ENCODE results near the gene JHY. TPM values are rescaled to one million over a fixed set of nuclear protein-coding genes. Genes with fewer than 3 reads are reported as not detected.

The JHY gene
- polyA plus RNA-seq, 1 of the 3 experiments (the other 2 are of a cell fraction), result 2.9 TPM

DNA sequence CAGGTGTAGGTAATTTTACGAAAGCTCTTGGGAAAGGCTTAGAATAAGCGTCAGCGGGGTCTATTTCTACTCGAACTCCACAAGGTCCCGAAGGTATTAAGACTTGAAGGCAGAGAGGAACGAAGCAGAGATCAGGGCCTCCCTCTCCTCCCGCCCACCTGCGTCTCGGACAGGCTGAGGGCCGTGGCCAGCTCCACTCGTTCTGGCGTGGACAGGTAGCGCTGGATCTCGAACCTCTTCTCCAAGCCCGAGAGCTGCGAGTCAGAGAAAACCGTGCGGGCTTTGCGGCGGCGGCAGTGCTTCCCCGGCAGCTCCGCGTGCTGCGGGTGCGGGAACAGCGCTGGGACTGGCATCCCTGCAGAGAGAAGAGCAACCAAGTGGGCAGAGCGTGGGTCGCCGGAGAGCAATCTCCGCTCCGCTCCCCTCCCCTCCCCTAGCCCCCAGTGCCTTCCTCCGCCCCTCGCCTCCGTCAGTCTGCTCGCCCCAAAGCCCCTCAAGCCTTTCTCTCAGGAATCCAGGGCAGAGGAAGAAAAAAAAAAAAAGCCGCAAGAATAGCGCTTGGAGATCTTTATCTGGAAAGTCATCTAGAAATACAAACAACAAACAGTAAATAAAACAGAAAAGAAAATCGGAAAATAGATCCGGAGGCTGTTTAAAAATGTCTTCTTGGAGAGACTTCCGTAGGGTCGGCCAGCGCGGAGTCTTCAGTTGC is 96.7 kb downstream of the JHY start:
- no peaks in the 10 kb centered on the region for H3K36me3 ChIP-seq (replicated peaks in 1 of 2; ENCODE audit: control insufficient read depth in 1 of 2, insufficient read depth in 2 of 2, low read length in 1 of 2)
- no peak overlapping the region for H3K4me3 ChIP-seq (ENCODE audit: low read depth in 2 of 2, low read length in 1 of 2)
- POLR2A ChIA-PET, result no interaction called here
- CTCF ChIA-PET, result interaction anchor here (1.0 kb wide), 2 partner anchors 10 to 43 kb away, joined by 3 read pairs; no protein-coding TSS in a partner anchor
- peaks cover 0 to 6% of the 10 kb centered on the region in 2 experiments; a peak in 1 of 4 replicates for H3K4me1 ChIP-seq (ENCODE audit: control insufficient read depth in 1 of 2, insufficient read depth in 2 of 2, low read depth in 1 of 2, low read length in 1 of 2)
- no peak for DNase-seq
- TF ChIP-seq RAD21 (IDR thresholded peaks at IDR 0.05; ENCODE audit: low read length), result no peak
- TF ChIP-seq RFX5 (IDR thresholded peaks at IDR 0.05; ENCODE audit: low read length), result no peak
- TF ChIP-seq FOXM1 (IDR thresholded peaks at IDR 0.05; ENCODE audit: low read depth), result no peak
- no peak for TF ChIP-seq SMC3 (IDR thresholded peaks at IDR 0.05; ENCODE audit: low read depth, low read length)
- no peak for TF ChIP-seq MAX (IDR thresholded peaks at IDR 0.05; ENCODE audit: low read depth)
- TF ChIP-seq CHD2 (IDR thresholded peaks at IDR 0.05; ENCODE audit: low read length, partially characterized antibody), result no peak
- TF ChIP-seq FOXJ3 (CRISPR knock-in tag; IDR thresholded peaks at IDR 0.05), result no peak
- no peak for TF ChIP-seq PBX3 (IDR thresholded peaks at IDR 0.05)
- no peak for TF ChIP-seq JUND (IDR thresholded peaks at IDR 0.05)
- H2AFZ ChIP-seq (ENCODE audit: low read depth), result no peak overlapping the region
- no peaks in the 10 kb centered on the region for H4K20me1 ChIP-seq (ENCODE audit: insufficient read depth)
- H3K4me2 ChIP-seq, result no peak overlapping the region
- H3K27me3 ChIP-seq (ENCODE audit: insufficient read depth), result peaks cover 41% of the 10 kb centered on the region
- no peaks in the 10 kb centered on the region for H3K79me2 ChIP-seq (ENCODE audit: insufficient read depth)
- 72% methylated on average over 25 of the region's 44 CpGs for WGBS (ENCODE audit: low lambda C conversion rate)
- H3K27ac ChIP-seq (ENCODE audit: low read depth in 2 of 2, low read length in 1 of 2), result no peak overlapping the region
- no peaks in the 10 kb centered on the region for H3K9me2 ChIP-seq
- no peaks in the 10 kb centered on the region for H3K9me3 ChIP-seq
- H3K9ac ChIP-seq, result no peak overlapping the region
- H3F3A ChIP-seq (replicated peaks; ENCODE audit: insufficient read depth), result no peaks in the 10 kb centered on the region

DNA sequence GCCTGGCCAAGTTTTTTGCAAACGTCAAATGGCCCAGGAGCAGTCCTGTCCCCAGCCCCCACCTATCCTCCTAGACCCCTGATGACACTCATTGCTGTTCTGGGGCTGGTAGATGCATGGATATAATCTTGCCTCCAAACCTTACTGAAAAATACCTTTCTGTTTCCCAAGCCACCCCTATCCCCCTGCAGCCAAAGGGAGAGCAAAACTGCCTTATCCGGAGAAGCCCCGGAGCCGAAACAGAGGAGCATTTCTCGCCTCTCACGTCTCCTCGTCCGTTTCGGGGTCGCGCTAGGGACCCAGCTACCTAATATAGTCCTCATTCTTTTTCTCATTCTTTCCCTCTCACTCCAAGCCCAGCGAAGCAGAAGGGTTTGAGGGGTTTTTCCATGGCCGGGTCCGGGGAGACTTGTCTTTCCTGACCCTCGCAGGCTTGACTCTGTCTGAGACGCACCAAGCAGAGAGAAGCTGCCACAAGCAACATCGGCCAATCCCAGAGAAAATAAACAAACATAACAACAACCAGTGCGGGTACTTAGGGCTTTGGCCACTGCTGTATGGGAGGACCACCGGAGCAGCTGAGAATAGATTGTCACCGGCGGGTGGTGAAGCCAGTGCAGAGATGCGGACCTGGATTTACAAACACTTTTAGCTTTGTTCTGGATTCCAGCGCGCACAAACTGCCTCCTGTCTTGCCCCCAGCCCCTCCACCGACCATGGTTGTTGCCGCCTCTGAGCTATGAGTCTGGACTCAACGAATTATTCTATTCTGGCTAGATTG is 97.4 kb downstream of the JHY start:
- whole genome bisulfite sequencing (ENCODE audit: low lambda C conversion rate), result 78% methylated on average over 27 of the region's 27 CpGs
- H3K9me3 ChIP-seq, result no peaks in the 10 kb centered on the region
- no peaks in the 10 kb centered on the region for H3K79me2 ChIP-seq (ENCODE audit: insufficient read depth)
- H3K9me2 ChIP-seq, result no peaks in the 10 kb centered on the region
- no peak overlapping the region for H3K4me3 ChIP-seq (ENCODE audit: low read depth in 2 of 2, low read length in 1 of 2)
- POLR2A ChIA-PET, result no interaction called here
- H2AFZ ChIP-seq (ENCODE audit: low read depth), result no peak overlapping the region
- no peaks in the 10 kb centered on the region for H3K36me3 ChIP-seq (replicated peaks in 1 of 2; ENCODE audit: control insufficient read depth in 1 of 2, insufficient read depth in 2 of 2, low read length in 1 of 2)
- H3K27ac ChIP-seq (ENCODE audit: low read depth in 2 of 2, low read length in 1 of 2), result no peak overlapping the region
- H4K20me1 ChIP-seq (ENCODE audit: insufficient read depth), result no peaks in the 10 kb centered on the region
- no peak overlapping the region for H3K9ac ChIP-seq
- no peak overlapping the region for H3K4me2 ChIP-seq
- H3F3A ChIP-seq (replicated peaks; ENCODE audit: insufficient read depth), result no peaks in the 10 kb centered on the region
- peaks cover 0 to 6% of the 10 kb centered on the region in 2 experiments; a peak in 2 of 4 replicates for H3K4me1 ChIP-seq (ENCODE audit: control insufficient read depth in 1 of 2, insufficient read depth in 2 of 2, low read depth in 1 of 2, low read length in 1 of 2)
- peaks cover 35% of the 10 kb centered on the region for H3K27me3 ChIP-seq (ENCODE audit: insufficient read depth)
- CTCF ChIA-PET, result no interaction called here
- no peak for DNase-seq
- no peak for TF ChIP-seq ZBTB33 (IDR thresholded peaks at IDR 0.05; ENCODE audit: borderline replicate concordance, low read depth)
- TF ChIP-seq FOXJ3 (CRISPR knock-in tag; IDR thresholded peaks at IDR 0.05), result no peak
- TF ChIP-seq TAF1 (IDR thresholded peaks at IDR 0.05; ENCODE audit: borderline replicate concordance, low read depth, low read length), result no peak
- TF ChIP-seq, protein P1, sequence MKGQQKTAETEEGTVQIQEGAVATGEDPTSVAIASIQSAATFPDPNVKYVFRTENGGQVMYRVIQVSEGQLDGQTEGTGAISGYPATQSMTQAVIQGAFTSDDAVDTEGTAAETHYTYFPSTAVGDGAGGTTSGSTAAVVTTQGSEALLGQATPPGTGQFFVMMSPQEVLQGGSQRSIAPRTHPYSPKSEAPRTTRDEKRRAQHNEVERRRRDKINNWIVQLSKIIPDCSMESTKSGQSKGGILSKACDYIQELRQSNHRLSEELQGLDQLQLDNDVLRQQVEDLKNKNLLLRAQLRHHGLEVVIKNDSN (IDR thresholded peaks at IDR 0.05; ENCODE audit: borderline replicate concordance, low read depth), result no peak
- TF ChIP-seq TCF12 (IDR thresholded peaks at IDR 0.05), result no peak
- TF ChIP-seq MEF2A (IDR thresholded peaks at IDR 0.05; ENCODE audit: borderline replicate concordance, low read depth), result no peak
- no peak for TF ChIP-seq GABPA (IDR thresholded peaks at IDR 0.05; ENCODE audit: low read depth)
- TF ChIP-seq, protein P2, sequence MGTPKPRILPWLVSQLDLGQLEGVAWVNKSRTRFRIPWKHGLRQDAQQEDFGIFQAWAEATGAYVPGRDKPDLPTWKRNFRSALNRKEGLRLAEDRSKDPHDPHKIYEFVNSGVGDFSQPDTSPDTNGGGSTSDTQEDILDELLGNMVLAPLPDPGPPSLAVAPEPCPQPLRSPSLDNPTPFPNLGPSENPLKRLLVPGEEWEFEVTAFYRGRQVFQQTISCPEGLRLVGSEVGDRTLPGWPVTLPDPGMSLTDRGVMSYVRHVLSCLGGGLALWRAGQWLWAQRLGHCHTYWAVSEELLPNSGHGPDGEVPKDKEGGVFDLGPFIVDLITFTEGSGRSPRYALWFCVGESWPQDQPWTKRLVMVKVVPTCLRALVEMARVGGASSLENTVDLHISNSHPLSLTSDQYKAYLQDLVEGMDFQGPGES (IDR thresholded peaks at IDR 0.05; ENCODE audit: low read depth, low read length), result no peak
- TF ChIP-seq EZH2phosphoT487 (IDR thresholded peaks at IDR 0.05; ENCODE audit: borderline replicate concordance, low read depth), result no peak
- no peak for TF ChIP-seq ELF1 (IDR thresholded peaks at IDR 0.05)
- no peak for TF ChIP-seq NFIC (IDR thresholded peaks at IDR 0.05; ENCODE audit: borderline replicate concordance)
- TF ChIP-seq MXI1 (IDR thresholded peaks at IDR 0.05; ENCODE audit: low read depth, low read length), result no peak
- TF ChIP-seq SMC3 (IDR thresholded peaks at IDR 0.05; ENCODE audit: low read depth, low read length), result no peak
- no peak for TF ChIP-seq PBX3 (IDR thresholded peaks at IDR 0.05)

Measured in SK-N-SH (cell line).